Measurements from ENCODE around the gene HLA-E.
"Not testable (repeated sequence)": the region's sequence is repeated elsewhere in the genome, so short reads cannot be mapped to it uniquely, and the experiment has no call there.

HLA-E gene

DNA sequence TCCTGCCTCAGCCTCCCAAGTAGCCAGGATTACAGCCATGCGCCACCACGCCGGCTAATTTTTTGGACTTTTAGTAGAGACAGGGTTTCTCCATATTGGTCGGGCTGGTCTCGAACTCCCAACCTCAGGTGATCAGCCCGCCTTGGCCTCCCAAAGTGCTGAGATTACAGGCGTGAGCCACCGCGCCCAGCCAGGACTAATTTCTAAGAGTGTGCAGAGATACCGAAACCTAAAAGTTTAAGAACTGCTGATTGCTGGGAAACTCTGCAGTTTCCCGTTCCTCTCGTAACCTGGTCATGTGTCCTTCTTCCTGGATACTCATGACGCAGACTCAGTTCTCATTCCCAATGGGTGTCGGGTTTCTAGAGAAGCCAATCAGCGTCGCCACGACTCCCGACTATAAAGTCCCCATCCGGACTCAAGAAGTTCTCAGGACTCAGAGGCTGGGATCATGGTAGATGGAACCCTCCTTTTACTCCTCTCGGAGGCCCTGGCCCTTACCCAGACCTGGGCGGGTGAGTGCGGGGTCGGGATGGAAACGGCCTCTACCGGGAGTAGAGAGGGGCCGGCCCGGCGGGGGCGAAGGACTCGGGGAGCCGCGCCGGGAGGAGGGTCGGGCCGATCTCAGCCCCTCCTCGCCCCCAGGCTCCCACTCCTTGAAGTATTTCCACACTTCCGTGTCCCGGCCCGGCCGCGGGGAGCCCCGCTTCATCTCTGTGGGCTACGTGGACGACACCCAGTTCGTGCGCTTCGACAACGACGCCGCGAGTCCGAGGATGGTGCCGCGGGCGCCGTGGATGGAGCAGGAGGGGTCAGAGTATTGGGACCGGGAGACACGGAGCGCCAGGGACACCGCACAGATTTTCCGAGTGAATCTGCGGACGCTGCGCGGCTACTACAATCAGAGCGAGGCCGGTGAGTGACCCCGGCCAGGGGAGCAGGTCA, at the start of gene HLA-E:
HLA-E (plus strand) TSS at position 429 of the 945 bp plus-strand sequence; CDS start at position 452, 23 bp downstream.
- DNase-seq (ENCODE audit: extremely low read depth in 1 of 2, low read depth in 1 of 2): peak; percentile 71 to 82

GRCh38 chr6:30441171-30441570, 48.1 kb upstream of the HLA-E start:
- DNase-seq (ENCODE audit: extremely low read depth in 1 of 2, low read depth in 1 of 2): no peak

DNA sequence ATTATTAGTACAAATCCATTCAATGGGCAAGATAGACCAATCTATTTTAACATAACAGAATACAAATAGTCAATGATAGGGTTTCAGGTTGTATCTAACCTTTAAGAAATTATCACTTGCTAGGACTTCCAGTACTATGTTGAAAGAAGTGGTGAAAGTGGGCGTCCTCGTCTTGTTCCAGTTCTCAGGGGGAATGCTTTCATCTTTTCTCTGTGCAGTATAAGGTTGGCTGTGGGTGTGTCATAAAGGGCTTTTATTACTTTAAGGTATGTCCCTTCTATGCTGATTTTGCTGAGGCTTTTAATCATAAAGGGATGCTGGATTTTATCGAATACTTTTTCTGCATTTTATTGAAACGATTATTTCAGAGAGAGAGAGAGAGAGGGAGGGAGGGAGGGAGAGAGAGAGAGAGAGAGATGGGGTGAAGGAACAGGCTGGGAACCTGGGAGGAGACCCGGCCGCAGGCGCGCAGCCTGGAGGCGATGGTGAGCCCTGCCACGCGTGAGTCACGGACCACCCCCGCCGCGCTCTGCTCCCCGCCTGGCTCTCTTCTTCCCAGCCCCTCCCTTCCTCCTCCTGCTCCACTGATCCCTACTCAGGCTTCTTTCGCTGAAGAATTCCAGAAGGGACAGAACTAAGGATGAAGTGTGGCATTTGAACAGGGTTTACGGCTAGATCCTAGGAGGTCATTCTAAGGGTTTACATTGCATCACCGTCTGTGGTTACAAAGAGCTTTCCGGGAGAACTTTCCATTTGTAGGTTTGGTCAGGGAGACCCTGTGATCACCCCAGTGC, 45.5 kb upstream of the HLA-E start:
- no peak for DNase-seq (ENCODE audit: extremely low read depth in 1 of 2, low read depth in 1 of 2)

- no peak for DNase-seq (ENCODE audit: extremely low read depth in 1 of 2, low read depth in 1 of 2)
Observed at GRCh38 chr6:30444451-30444742, 44.9 kb upstream of the HLA-E start.

- no peak for DNase-seq (ENCODE audit: extremely low read depth in 1 of 2, low read depth in 1 of 2)
Observed at GRCh38 chr6:30446259-30446658, 43.0 kb upstream of the HLA-E start.

DNA sequence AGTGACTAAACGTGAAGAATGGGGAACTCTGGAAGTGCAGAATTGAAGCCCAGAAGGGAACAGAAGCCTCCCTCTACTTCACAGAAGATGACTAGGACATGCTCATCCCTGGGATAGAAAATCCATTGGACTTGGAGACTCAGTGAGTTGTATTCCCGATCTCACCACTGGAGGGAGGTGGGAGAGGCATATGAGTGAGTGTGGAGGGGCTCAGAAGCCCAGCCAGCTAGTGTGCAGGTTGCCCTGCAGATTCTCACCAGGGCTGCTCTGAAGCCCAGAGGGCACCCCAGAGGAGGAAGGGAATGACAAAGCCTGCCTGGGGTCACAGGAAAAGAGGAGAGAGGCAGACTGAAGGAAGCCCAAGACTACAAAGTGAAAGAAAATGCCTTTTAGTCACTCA, 42.1 kb upstream of the HLA-E start:
- DNase-seq (ENCODE audit: extremely low read depth in 1 of 2, low read depth in 1 of 2): no peak

DNA sequence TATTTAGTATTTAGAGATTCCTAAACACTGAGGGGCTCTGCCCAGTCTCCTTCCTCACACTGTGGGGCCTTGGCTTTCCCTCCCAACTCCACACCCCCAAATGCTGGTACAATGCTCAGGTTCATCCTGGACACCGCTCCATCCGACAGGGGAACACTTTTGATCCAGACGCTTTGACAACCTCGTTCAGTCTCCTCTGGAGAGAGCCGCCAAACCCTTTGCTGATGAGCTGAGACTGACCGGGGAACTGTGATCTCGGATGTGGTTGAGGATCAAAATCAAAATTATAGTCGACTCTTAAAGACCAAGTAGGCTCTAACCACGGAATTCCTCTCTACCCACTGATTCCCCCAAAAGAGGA, 38.8 kb upstream of the HLA-E start:
- DNase-seq (ENCODE audit: extremely low read depth in 1 of 2, low read depth in 1 of 2): no peak

DNA sequence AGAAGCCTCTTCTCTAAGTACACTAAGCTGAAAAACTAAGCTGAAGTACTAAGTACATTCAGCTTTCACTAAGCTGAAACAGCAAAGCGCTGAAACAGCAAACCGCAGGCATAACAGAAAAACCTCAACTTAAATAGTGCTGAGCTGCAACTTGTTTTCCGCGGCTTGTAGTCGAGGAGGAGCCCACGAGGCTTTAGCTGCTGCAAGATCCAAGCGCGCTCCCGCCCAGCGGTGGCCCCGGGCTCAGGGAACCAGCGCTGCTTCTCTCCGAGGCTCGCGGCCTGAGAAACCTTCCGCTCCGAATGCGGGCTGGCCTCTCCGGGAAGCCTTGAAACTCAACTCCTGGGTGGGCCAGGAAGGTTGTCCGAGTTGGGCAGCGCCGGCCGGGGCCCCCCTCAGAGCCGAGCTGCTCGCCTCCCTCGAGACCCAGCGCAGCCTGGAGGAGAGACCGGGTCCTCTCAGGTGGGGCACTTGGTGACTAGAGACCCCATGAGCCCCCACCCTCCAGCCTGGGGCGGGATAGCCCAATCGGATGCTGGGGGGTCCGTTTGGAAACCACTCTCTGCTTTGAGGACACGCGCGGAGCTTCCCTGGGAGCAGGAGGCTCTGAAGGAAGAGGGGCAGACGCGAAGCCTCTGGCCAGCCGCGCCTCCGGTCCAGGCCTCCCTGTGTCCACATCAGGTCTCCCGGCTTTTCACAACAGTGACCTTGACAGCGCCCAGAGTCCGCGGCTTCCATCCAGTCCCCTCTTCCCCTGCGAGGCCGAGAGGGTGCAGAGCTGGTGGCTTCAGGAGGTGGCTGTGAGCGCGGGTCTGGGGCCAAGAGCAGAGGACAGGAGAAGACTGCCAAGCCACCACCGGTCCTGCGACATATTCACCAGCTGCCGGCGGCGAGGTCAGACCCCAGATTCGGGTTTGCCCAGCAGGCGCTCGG, 38.1 kb upstream of the HLA-E start:
- DNase-seq (ENCODE audit: extremely low read depth in 1 of 2, low read depth in 1 of 2): peak; percentile 26 to 29

GRCh38 chr6:30452736-30453507, 36.4 kb upstream of the HLA-E start:
- DNase-seq (ENCODE audit: extremely low read depth in 1 of 2, low read depth in 1 of 2): no peak

- peak; percentile 61 to 78 for DNase-seq (ENCODE audit: extremely low read depth in 1 of 2, low read depth in 1 of 2)
Observed at GRCh38 chr6:30453508-30454116, 35.7 kb upstream of the HLA-E start.

DNA sequence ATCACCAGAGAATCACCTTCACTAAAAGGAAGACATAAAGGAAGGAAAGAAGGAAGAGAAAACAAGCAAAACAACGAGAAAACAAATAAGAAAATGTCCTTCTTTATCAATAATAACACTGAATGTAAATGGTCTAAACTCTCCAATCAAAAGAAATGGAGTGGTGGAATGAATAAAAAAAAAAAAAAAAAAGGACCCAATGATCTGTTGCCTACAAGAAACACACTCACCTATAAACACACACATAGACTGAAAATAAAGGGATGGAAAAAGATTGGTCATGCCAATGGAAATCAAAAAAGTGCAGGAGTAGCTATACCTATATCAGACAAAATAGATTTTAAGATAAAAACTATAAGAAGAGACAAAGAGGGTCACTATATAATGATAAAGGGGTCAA, 30.2 kb upstream of the HLA-E start:
- DNase-seq (ENCODE audit: extremely low read depth in 1 of 2, low read depth in 1 of 2): no peak

DNA sequence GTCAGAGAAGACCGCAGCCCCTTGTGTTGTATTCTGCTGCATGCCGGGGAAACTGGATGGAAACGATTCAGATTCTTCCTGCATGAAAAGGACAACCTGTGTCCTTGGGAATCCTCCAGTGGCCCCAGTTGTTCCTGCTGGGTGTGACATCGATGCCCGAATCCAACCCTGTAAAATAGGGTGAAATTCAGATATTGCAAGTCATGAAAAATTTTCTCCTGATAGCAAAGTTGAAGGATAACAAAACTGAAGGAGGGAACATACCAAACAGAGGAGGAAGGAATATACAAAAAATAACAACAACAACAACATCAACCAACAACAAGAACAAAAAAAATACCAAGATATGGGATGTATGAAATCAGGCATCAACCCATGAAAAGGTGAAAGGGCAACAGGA, 28.3 kb upstream of the HLA-E start:
- no peak for DNase-seq (ENCODE audit: extremely low read depth in 1 of 2, low read depth in 1 of 2)

DNA sequence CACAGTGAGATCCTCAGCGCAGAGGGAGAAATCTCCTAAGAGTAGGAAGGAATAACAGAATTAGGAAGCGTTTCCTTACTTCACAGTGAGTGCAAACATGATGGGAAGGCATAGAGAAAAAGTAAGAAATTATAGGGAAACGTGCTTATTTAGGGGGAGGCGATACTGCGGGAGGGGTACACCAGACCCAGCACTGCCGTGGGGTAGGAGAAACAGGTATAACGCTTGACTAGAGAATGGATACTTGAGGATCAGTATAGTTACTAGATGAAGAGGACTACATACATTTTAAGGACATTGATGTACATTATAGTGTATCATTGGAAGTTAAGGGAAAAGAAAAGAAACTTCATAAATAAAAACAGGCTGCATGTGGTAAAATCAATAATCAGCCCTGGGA, 26.8 kb upstream of the HLA-E start:
- DNase-seq (ENCODE audit: extremely low read depth in 1 of 2, low read depth in 1 of 2): no peak

GRCh38 chr6:30463242-30463641, 26.1 kb upstream of the HLA-E start:
- no peak for DNase-seq (ENCODE audit: extremely low read depth in 1 of 2, low read depth in 1 of 2)

GRCh38 chr6:30463651-30464618, 25.4 kb upstream of the HLA-E start:
- DNase-seq (ENCODE audit: extremely low read depth in 1 of 2, low read depth in 1 of 2): peak; percentile 26 to 41

DNA sequence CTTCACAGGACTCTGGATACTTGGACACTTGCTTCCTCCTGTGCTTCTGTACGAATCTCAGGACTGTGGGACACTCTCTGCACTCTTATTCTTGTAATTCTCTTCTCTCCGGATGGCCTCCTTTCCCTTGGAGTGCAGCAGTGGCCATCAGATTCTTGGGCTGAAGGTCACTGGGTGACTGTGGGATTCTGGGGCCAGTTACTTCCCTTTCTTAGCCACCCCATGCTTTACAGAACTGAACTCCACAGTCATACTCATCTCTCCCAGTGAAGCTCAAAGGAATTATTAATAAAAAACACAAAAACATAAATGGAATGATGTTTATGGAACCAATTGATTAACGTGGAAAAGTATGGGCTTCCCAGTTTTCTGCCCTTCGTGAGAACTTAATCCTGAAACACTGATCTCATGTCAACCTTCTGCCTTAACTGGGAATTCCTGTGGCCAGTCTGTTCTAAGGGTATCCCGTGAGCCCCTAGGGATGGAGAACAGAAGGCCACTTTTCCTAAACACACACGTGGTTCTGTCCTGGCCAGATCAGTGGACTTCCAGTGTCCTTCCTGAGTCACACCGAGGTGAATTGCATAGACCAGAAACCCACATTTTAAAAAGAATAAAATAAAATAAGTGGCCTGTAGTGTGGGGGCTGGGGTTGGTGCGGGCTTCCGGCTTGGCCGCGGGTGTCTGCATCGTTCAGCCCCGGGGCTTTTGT, 23.6 kb upstream of the HLA-E start:
- no peak for DNase-seq (ENCODE audit: extremely low read depth in 1 of 2, low read depth in 1 of 2)

DNA sequence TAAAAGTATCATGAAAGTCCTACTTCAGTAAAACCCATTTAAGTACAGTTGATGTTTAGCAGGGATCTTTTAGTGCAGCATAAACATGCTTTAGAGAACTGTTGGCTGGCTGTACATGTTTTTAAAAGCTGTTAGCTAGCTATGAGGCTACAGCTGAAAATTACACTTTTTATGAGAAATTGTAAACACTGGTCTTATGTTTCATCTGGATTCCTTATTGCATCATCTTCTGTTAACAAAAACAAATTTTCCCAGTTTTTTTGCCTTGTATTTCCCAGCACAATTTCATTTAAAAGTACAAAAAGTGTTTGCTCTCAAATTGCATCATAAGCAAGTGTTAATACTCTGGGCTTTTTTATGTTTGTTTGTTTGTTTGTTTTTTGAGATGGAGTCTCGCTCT, 18.3 kb upstream of the HLA-E start:
- no peak for DNase-seq (ENCODE audit: extremely low read depth in 1 of 2, low read depth in 1 of 2)

DNA sequence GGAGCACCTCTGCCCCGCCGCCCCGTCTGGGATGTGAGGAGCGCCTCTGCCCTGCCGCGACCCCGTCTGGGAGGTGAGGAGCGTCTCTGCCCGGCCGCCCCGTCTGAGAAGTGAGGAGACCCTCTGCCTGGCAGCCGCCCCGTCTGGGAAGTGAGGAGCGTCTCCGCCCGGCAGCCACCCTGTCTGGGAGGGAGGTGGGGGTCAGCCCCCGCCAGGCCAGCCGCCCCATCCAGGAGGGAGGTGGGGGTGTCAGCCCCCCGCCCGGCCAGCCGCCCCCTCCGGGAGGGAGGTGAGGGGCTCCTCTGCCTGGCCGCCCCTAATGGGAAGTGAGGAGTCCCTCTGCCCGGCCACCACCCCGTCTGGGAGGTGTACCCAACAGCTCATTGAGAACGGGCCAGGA, 14.2 kb upstream of the HLA-E start:
- DNase-seq (ENCODE audit: extremely low read depth in 1 of 2, low read depth in 1 of 2): not testable (repeated sequence)

Measured in activated CD8-positive, alpha-beta memory T cell treated with anti-CD3 and anti-CD28 coated beads for 1 hour (primary cell).